Measurements from ENCODE around the gene FAM72B. TPM values are rescaled to one million over a fixed set of nuclear protein-coding genes. Genes with fewer than 3 reads are reported as not detected.
A peak's percentile ranks its signal among the peaks of the same experiment; 100 is the strongest.
"Not testable (repeated sequence)": the region's sequence is repeated elsewhere in the genome, so short reads cannot be mapped to it uniquely, and the experiment has no call there.

The FAM72B gene
- total RNA-seq, 4 donors from 2014 or later = 0.19 to 0.63 TPM; not detected in 2

- H3K9me3 ChIP-seq; DNase-seq (ENCODE audit: extremely low spot score); intact Hi-C loops (cut with DNase I); H3K27me3 ChIP-seq; H3K36me3 ChIP-seq: not testable (repeated sequence)
- Histone ChIP-seq H3K27ac (replicated peaks in 1 of 4) (peak overlapping the region in 2 of 4 donors; percentile 57 to 63), H3K4me1 (peaks cover 0 to 10% (median 6%) of the 10 kb centered on the region in 4 donors), H3K4me3 (peak overlapping the region; percentile 37 to 54 (median 44))
- WGBS = no CpG with 5 or more reads among the region's 20 CpGs
Observed at GRCh38 chr1:121186191-121186590, 2.1 kb upstream of the FAM72B start.

GRCh38 chr1:121185140-121185708 is 1.1 kb upstream of the FAM72B start:
- H3K36me3 ChIP-seq; DNase-seq (ENCODE audit: extremely low spot score); H3K9me3 ChIP-seq; H3K27me3 ChIP-seq; intact Hi-C loops (cut with DNase I): not testable (repeated sequence)
- Histone ChIP-seq H3K4me1 (peaks cover 0 to 10% (median 6%) of the 10 kb centered on the region in 4 donors), H3K4me3 (peak overlapping the region; percentile 50 to 66 (median 53)), H3K27ac (replicated peaks in 1 of 4) (peak overlapping the region; percentile 73 to 86 (median 82))
- no CpG with 5 or more reads among the region's 48 CpGs for WGBS

GRCh38 chr1:121183867-121184266 is 273 bp downstream of the FAM72B start:
- intact Hi-C loops (cut with DNase I); H3K27me3 ChIP-seq; H3K9me3 ChIP-seq; H3K36me3 ChIP-seq; H3K27ac ChIP-seq (replicated peaks in 1 of 4); DNase-seq (ENCODE audit: extremely low spot score): not testable (repeated sequence)
- Histone ChIP-seq H3K4me1 (peaks cover 0 to 10% (median 6%) of the 10 kb centered on the region in 4 donors), H3K4me3 (peak overlapping the region; percentile 36 to 54 (median 42))
- WGBS = 0% methylated on average over 6 of the region's 31 CpGs

GRCh38 chr1:121178197-121178596 is 5.9 kb downstream of the FAM72B start:
- intact Hi-C loops (cut with DNase I); DNase-seq (ENCODE audit: extremely low spot score); H3K27ac ChIP-seq (replicated peaks in 1 of 4); H3K9me3 ChIP-seq; H3K4me3 ChIP-seq; H3K4me1 ChIP-seq; H3K36me3 ChIP-seq; H3K27me3 ChIP-seq: not testable (repeated sequence)

GRCh38 chr1:121176649-121177048 is 7.5 kb downstream of the FAM72B start:
- H3K9me3 ChIP-seq; H3K27ac ChIP-seq (replicated peaks in 1 of 4); DNase-seq (ENCODE audit: extremely low spot score); H3K4me1 ChIP-seq; H3K36me3 ChIP-seq; intact Hi-C loops (cut with DNase I); H3K4me3 ChIP-seq; H3K27me3 ChIP-seq: not testable (repeated sequence)
- 88% methylated on average over 2 of the region's 2 CpGs for WGBS

- H3K27ac ChIP-seq (replicated peaks in 1 of 4); DNase-seq (ENCODE audit: extremely low spot score); H3K4me3 ChIP-seq; H3K36me3 ChIP-seq; H3K27me3 ChIP-seq; H3K4me1 ChIP-seq; H3K9me3 ChIP-seq; intact Hi-C loops (cut with DNase I): not testable (repeated sequence)
- WGBS = 93% methylated on average over 2 of the region's 3 CpGs
Observed at GRCh38 chr1:121168152-121168668, 15.9 kb downstream of the FAM72B start.

- H3K9me3 ChIP-seq; H3K27me3 ChIP-seq; H3K4me3 ChIP-seq; DNase-seq (ENCODE audit: extremely low spot score); H3K36me3 ChIP-seq; H3K4me1 ChIP-seq; H3K27ac ChIP-seq (replicated peaks in 1 of 4); intact Hi-C loops (cut with DNase I): not testable (repeated sequence)
- WGBS = 92% methylated on average over 2 of the region's 2 CpGs
Observed at GRCh38 chr1:121167225-121167738, 16.9 kb downstream of the FAM72B start.

- H3K4me1 ChIP-seq; H3K4me3 ChIP-seq; DNase-seq (ENCODE audit: extremely low spot score); H3K27me3 ChIP-seq; H3K27ac ChIP-seq (replicated peaks in 1 of 4); H3K9me3 ChIP-seq; H3K36me3 ChIP-seq; intact Hi-C loops (cut with DNase I): not testable (repeated sequence)
Observed at GRCh38 chr1:121165296-121165695, 18.8 kb downstream of the FAM72B start.

GRCh38 chr1:121163850-121164757 is 20.0 kb downstream of the FAM72B start:
- H3K36me3 ChIP-seq; H3K27me3 ChIP-seq; H3K4me1 ChIP-seq; DNase-seq (ENCODE audit: extremely low spot score); H3K4me3 ChIP-seq; H3K27ac ChIP-seq (replicated peaks in 1 of 4); intact Hi-C loops (cut with DNase I); H3K9me3 ChIP-seq: not testable (repeated sequence)
- WGBS = 56% methylated on average over 3 of the region's 5 CpGs

GRCh38 chr1:121161199-121161901 is 22.8 kb downstream of the FAM72B start:
- WGBS = 92% methylated on average over 3 of the region's 6 CpGs
- H3K27me3 ChIP-seq; intact Hi-C loops (cut with DNase I): not testable (repeated sequence)

GRCh38 chr1:121160118-121160517 is 24.0 kb downstream of the FAM72B start:
- intact Hi-C loops (cut with DNase I); H3K27me3 ChIP-seq; H3K9me3 ChIP-seq; DNase-seq (ENCODE audit: extremely low spot score); H3K4me3 ChIP-seq; H3K27ac ChIP-seq (replicated peaks in 1 of 4); H3K4me1 ChIP-seq; H3K36me3 ChIP-seq: not testable (repeated sequence)
- WGBS = 92% methylated on average over 2 of the region's 2 CpGs

More at GRCh38 chr1:121161199-121161901, 22.8 kb downstream of the FAM72B start:
- H3K9me3 ChIP-seq; H3K36me3 ChIP-seq; H3K27ac ChIP-seq (replicated peaks in 1 of 4); DNase-seq (ENCODE audit: extremely low spot score); H3K4me3 ChIP-seq; H3K4me1 ChIP-seq: not testable (repeated sequence)

- H3K27me3 ChIP-seq; H3K9me3 ChIP-seq; DNase-seq (ENCODE audit: extremely low spot score); H3K27ac ChIP-seq (replicated peaks in 1 of 4); H3K36me3 ChIP-seq; H3K4me3 ChIP-seq; intact Hi-C loops (cut with DNase I); H3K4me1 ChIP-seq: not testable (repeated sequence)
- no CpG with 5 or more reads among the region's 2 CpGs for WGBS
Observed at GRCh38 chr1:121157609-121158008, 26.5 kb downstream of the FAM72B start.

All from esophagus muscularis mucosa (tissue), 4 donors.